ENCODE results near the gene RYR2.

The RYR2 gene

GRCh38 chr1:237250055-237250454 lies 208.1 kb downstream of the RYR2 start:
- Histone ChIP-seq H3K79me2 (ENCODE audit: insufficient read depth, low read length) (no peaks in the 10 kb centered on the region), H3K9me3 (ENCODE audit: low read length) (no peaks in the 10 kb centered on the region), H3K4me3 (ENCODE audit: low read depth, low read length, poor library complexity, severe bottlenecking) (no peak overlapping the region), H3F3A (ENCODE audit: insufficient read depth, low read length) (no peaks in the 10 kb centered on the region), H3K36me3 (ENCODE audit: insufficient read depth, low read length) (no peaks in the 10 kb centered on the region), H3K4me1 (ENCODE audit: insufficient read depth, low read length, severe bottlenecking) (no peaks in the 10 kb centered on the region), H2AFZ (ENCODE audit: low read length) (no peak overlapping the region), H3K9me2 (ENCODE audit: low read depth, low read length) (no peaks in the 10 kb centered on the region), H3K9ac (ENCODE audit: low read length) (no peak overlapping the region), H4K20me1 (ENCODE audit: insufficient read depth, low read length) (no peaks in the 10 kb centered on the region), H3K4me2 (ENCODE audit: low read length) (no peak overlapping the region), H3K27me3 (ENCODE audit: insufficient read depth, low read length) (no peaks in the 10 kb centered on the region), H3K27ac (ENCODE audit: low read depth, low read length, poor library complexity, severe bottlenecking) (no peak overlapping the region)
- TF ChIP-seq, protein P1, sequence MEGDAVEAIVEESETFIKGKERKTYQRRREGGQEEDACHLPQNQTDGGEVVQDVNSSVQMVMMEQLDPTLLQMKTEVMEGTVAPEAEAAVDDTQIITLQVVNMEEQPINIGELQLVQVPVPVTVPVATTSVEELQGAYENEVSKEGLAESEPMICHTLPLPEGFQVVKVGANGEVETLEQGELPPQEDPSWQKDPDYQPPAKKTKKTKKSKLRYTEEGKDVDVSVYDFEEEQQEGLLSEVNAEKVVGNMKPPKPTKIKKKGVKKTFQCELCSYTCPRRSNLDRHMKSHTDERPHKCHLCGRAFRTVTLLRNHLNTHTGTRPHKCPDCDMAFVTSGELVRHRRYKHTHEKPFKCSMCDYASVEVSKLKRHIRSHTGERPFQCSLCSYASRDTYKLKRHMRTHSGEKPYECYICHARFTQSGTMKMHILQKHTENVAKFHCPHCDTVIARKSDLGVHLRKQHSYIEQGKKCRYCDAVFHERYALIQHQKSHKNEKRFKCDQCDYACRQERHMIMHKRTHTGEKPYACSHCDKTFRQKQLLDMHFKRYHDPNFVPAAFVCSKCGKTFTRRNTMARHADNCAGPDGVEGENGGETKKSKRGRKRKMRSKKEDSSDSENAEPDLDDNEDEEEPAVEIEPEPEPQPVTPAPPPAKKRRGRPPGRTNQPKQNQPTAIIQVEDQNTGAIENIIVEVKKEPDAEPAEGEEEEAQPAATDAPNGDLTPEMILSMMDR (IDR thresholded peaks at IDR 0.05; ENCODE audit: low read length), result no peak
- no peak for TF ChIP-seq EZH2 (IDR thresholded peaks at IDR 0.05; ENCODE audit: borderline replicate concordance, low read length)

GRCh38 chr1:237255071-237255470 lies 213.1 kb downstream of the RYR2 start:
- H3K4me3 ChIP-seq (ENCODE audit: low read depth, low read length, poor library complexity, severe bottlenecking), result no peak overlapping the region

GRCh38 chr1:237258871-237259270 lies 216.9 kb downstream of the RYR2 start:
- Histone ChIP-seq H3K9me3 (ENCODE audit: low read length) (no peaks in the 10 kb centered on the region), H3K9me2 (ENCODE audit: low read depth, low read length) (no peaks in the 10 kb centered on the region), H3K27ac (ENCODE audit: low read depth, low read length, poor library complexity, severe bottlenecking) (no peak overlapping the region), H3K36me3 (ENCODE audit: insufficient read depth, low read length) (no peaks in the 10 kb centered on the region), H3K9ac (ENCODE audit: low read length) (no peak overlapping the region), H3K27me3 (ENCODE audit: insufficient read depth, low read length) (no peaks in the 10 kb centered on the region), H3F3A (ENCODE audit: insufficient read depth, low read length) (no peaks in the 10 kb centered on the region), H2AFZ (ENCODE audit: low read length) (no peak overlapping the region), H3K4me1 (ENCODE audit: insufficient read depth, low read length, severe bottlenecking) (no peaks in the 10 kb centered on the region), H3K79me2 (ENCODE audit: insufficient read depth, low read length) (no peaks in the 10 kb centered on the region), H3K4me2 (ENCODE audit: low read length) (no peak overlapping the region), H4K20me1 (ENCODE audit: insufficient read depth, low read length) (no peaks in the 10 kb centered on the region), H3K4me3 (ENCODE audit: low read depth, low read length, poor library complexity, severe bottlenecking) (no peak overlapping the region)
- no peak for TF ChIP-seq EZH2 (IDR thresholded peaks at IDR 0.05; ENCODE audit: borderline replicate concordance, low read length)
- TF ChIP-seq, protein P1 (IDR thresholded peaks at IDR 0.05; ENCODE audit: low read length), result no peak

More at GRCh38 chr1:237255071-237255470, 213.1 kb downstream of the RYR2 start:
- H3K9ac ChIP-seq (ENCODE audit: low read length), result no peak overlapping the region
- H4K20me1 ChIP-seq (ENCODE audit: insufficient read depth, low read length), result no peaks in the 10 kb centered on the region
- no peaks in the 10 kb centered on the region for H3K36me3 ChIP-seq (ENCODE audit: insufficient read depth, low read length)
- no peaks in the 10 kb centered on the region for H3K4me1 ChIP-seq (ENCODE audit: insufficient read depth, low read length, severe bottlenecking)
- TF ChIP-seq, protein P1 (IDR thresholded peaks at IDR 0.05; ENCODE audit: low read length), result no peak
- TF ChIP-seq EZH2 (IDR thresholded peaks at IDR 0.05; ENCODE audit: borderline replicate concordance, low read length), result no peak
- H3F3A ChIP-seq (ENCODE audit: insufficient read depth, low read length), result no peaks in the 10 kb centered on the region
- no peak overlapping the region for H2AFZ ChIP-seq (ENCODE audit: low read length)
- no peak overlapping the region for H3K4me2 ChIP-seq (ENCODE audit: low read length)
- no peaks in the 10 kb centered on the region for H3K79me2 ChIP-seq (ENCODE audit: insufficient read depth, low read length)
- H3K27ac ChIP-seq (ENCODE audit: low read depth, low read length, poor library complexity, severe bottlenecking), result no peak overlapping the region
- H3K9me2 ChIP-seq (ENCODE audit: low read depth, low read length), result no peaks in the 10 kb centered on the region
- no peaks in the 10 kb centered on the region for H3K9me3 ChIP-seq (ENCODE audit: low read length)
- H3K27me3 ChIP-seq (ENCODE audit: insufficient read depth, low read length), result no peaks in the 10 kb centered on the region
